C1 segment of cervical spinal cord (tissue), 14 donors: ENCODE results near the gene DLL1.
"Not testable (repeated sequence)": the region's sequence is repeated elsewhere in the genome, so short reads cannot be mapped to it uniquely, and the experiment has no call there.

Experiments used
- DNase-seq, 14 donors: peaks; one replicate each; lab custom pipeline; 2025; lab: John Stamatoyannopoulos, UW

Gene DLL1

DNA sequence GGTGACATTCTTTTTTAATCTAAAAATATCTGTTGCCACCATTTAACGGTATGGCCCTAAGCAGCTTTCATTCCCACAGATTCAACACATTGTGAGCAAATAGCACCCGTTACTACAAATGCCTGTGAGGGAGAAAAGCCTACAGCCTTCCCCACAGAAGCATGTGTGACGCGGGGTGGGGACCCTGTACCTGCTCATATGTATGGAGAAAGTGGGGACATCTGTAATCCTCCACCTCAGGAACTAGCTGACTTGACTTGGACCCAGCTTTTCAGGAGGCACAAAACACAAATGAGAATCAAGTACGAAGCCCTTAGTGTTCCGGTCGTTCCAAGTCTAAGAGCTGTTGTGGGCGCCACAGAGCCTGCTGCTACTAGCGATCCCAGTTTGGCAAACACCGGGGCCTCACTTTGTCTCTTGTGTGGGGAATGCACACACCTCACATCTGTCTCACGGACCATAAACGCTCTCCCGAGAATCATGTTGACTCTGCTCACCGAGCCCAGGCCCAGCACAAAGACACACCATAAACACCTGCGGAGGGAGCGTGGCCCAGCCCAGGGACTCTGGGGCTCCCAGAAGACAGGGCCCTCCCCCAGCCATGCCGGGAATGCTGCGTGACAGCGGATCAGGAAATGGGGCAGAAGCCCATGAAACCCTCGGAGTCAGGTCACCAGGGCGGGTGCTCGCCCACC lies 21.6 kb downstream of the DLL1 start:
- no peak for DNase-seq

DNA sequence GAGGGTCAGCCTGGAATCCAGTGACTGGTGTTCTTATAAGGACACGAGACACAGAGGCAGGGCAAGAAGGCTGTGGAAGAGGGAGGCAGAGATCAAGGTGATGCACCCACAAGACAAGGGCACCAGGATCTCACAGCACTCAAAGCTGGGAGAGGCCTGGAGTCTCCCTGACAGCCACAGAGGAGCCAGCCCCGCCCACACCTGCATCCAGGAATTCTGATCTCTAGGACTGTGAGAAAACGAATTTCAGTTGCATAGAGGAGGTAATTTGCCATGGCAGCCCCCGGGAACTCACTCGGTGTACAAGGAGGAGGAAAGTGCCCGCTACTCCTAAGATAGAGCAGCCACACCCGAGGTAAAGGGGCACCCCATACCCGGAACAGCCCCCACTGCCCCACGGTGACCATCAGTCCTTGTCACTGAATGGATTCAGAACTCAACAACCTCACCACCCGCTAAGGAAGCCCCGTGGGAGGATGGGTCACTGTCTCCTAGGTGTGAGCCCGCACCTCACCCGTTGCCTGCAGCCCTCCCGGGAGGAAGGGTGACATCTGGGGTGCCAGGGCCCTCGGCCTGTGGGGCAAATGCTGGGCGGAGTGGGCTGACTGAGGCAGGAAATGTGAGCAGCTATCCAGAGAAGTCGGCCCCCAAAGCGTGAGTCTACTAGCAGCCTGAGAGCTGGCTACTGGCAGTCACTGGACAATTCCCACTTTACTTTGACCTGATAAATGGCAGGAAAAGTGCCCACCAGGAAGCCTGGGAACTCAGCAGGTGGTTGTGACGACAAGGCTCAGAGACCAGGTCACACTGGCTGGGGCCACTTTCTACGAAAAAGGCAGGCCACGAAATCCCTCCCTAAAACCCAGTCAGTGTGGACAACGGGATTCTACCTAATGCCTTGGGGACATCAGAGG lies 22.4 kb downstream of the DLL1 start:
- DNase-seq, result no peak

DNA sequence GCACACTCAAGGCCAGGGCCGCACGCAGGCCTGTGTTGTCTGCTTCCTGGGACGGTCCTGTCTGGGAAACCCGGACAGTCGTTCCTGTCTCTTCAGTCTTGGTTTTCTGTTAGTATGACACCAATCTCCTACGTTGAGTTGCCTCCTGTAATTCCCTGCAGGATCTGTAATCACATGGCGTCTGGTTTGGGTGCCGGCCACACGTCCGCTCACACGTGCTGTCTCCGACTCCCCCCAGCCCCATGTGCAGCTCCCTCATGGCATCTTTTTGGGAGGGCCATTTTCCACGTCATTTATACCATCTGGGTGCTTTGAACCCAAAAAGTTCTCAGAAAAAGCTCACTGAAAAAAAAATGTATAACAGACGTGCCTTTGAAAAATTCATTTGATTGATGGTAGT lies 23.2 kb downstream of the DLL1 start:
- DNase-seq, result no peak

DNA sequence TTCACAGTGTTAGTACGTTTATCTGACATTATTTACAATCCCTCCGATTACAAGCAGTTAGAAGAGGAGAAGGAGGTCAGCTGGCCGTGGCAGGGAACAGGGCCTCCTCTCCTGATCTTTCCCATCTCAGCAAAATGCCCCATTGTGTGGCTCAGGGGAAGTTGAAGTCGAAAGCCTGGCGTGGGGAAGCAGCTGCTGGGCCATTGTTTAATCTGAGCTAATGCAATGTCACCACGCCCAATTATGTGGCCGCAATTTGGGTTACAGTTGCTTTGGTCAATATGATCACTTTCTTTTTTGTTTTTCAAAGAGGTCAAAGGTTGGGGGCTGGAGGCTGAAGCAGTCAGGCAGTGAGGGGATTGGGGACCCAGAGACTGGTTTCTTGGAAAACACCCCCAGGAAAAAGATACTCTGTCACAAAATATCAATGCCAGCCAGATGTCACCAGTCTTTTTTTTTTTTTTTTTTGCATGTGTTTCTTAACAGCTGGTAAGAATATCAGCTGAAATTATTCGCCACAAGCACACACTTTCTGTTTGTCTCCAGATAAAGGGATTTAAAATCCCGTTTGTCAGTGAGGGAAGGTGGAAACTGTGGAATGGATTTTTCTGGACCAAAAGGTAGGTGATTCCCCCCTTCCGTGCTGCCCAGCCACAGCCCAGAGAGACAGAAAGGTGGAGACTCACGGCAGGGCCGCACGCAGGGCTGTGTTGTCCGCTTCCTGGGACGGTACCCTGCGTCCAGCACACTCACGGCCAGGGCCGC lies 24.6 kb downstream of the DLL1 start:
- DNase-seq, result peak in 9 of 14 donors; percentile 8 to 72 (median 52)

DNA sequence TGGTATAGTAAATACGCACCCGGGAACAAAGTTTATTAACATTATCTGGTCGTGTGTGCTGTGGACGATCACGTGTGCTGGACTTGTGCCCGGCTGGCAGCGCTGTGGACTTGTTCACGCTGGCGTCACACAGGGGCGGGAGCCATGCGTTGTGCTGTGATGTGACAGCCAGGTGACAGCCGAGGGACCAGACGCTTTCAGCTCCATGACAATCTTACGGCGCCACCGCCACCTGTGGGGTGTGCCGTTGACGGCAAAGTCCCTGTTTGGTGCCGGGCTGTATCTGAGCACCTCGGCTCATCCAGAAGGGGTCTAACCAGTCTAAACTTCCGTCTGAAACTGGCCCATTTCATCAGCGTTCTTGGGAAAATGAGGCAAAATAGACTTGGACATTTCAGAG lies 25.2 kb downstream of the DLL1 start:
- DNase-seq, result peak in 12 of 14 donors; percentile 9 to 78 (median 51)

DNA sequence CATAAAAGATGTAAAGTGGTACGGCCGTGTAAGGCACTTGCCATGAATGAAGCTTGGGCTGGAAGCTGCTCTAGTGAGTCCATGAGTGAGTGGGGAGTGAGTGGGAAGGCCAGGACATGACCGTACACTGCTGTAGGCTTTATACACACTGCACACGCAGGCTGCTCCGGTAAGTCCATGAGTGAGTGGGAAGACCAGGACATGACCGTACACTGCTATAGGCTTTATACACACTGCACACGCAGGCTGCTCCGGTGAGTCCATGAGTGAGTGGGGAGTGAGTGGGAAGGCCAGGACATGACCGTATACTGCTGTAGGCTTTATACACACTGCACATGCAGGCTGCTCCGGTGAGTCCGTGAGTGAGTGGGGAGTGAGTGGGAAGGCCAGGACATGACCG lies 26.2 kb downstream of the DLL1 start:
- DNase-seq, result not testable (repeated sequence)

DNA sequence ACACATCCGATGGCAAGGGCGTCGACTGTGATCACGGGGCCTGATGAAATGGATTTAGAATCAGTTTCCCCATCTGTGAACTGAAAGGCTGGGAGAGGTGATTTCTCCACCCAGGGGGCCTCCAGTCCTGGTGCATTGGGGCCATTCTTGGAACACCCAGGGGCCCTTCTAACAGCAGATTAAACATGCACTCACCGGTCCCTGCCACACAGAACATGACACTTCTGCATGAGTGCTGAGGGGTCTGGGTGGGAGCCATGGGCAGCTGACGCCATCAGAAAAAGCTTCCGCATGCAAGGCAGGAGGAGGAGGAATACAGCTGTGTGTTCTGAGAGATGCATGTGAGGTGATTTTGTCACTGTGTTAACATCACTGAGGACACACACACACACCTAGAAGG lies 26.8 kb downstream of the DLL1 start:
- no peak for DNase-seq

DNA sequence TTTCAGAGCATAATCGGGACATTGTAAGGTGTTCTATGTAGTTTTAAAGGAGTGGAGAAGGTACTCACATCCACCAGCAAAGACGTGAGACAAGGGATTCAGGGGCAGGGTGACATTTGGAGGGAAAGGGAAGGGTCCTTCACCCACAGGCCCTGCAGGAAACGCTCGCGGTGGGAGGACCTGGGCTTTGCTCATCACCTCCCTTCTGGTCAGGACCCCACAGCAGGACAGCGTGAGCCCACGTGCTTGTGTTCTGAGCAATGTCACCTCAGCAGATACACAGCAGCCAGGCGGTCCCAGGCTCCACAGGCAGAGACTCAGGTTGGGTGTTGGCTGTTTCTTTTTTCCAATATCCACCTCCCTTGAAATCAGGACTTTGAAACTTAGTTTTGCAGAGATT lies 27.5 kb downstream of the DLL1 start:
- DNase-seq, result no peak

DNA sequence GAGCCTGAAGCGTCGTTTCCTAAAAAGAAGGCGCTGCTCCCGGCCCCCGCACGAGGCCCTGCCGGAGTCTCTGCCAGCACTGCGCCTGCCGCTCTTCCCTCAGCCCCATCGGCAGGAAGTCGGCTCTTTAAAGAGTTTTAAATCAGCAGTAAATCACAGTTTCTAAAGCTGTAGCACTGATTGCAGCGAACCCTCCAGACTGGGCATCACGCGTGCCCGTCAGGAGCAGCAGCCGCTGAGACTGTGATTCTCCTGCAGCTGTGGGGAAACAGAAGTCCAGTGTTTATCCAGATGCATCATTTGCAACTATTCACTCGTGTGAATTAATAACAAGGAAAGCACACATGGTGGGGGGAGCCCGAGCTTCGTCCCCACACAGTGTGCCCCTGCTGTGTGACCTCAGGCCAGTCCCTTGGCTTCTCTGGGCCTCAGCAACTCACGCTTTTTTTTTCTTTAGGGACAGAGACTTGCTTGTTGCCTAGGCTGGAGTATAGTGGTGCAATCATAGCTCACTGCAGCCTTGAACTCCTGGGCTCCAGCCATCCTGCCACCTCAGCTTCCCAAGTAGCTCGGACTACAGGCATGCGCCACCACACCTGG lies 28.3 kb downstream of the DLL1 start:
- peak in 7 of 14 donors; percentile 17 to 64 (median 36) for DNase-seq

DNA sequence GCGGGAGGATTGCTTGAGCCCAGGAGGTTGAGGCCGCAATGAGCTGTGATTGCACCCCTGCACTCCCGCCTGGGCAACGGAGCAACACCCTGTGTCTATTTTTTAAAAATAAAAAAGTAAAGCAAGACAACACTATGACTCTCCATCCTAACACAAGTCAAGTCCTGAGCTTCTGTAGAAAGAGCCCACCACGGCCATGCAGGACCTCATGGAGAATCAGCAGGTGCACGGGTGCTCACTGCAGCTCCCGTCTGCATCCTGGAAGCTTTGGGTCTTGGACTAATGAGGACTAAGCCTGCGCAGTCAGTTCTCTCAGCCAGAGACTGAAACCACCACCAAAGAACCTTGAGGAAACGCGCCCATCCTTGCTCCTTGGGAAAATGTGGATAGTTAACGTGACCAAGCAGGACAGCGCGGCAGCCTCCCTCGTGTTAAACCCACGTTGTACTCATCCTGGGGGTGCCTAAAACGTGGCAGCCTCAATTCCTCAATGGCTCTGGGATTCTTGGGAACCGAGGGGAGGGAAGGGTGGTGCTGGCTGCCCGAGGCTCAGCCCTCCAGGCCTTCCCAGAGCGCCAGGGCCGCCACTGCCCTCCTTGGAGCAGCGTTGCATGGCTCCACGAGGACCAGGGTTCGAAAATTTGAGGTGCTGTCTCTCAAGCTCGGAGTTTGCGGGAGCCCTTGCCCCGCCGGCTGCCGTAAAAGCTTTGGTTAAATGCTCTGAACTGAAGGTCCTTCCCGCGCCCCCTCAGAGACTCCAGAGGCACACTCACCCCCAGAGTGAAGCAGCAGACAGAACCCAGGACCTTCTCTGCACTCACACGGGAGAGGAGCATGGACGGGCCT lies 29.0 kb downstream of the DLL1 start:
- peak in 1 of 14 donors; percentile 57 for DNase-seq

DNA sequence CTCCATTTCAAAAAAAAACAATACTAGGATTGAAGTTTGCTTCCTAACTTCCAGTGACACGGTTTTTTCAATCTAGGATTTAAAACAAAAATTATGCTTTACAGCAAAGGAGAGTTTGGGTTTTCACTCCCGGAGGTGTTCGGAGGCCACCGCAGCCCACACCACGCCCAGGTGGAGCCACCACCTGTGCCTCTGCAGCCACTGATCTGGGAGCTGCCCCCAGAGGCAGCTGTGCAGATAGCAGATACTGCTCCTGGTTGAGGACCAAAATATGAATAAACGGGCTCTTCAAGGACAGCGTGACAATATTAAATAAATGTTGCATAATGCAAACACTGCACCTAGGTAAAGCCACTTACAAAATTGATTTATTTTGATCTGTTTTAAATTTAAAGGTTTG lies 30.2 kb downstream of the DLL1 start:
- DNase-seq, result no peak

DNA sequence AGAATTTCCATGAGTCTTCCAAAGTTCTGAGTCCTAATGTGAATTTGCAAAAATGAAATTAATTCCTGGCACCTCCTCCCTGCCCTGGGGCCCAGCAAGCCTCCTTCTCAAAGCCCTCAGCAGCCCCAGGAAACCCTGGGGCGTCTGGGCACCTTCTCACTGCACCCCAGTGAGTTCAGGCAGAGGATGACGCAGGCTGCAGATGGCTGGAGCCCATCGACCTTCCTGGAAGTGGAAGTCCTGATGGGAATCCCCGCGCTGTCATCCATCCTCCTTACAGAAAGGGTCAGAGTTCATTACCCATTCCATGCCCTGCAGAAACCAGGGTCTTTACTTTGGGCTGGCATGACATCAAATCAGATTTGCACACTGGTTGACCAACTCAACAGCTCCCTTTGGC lies 31.6 kb downstream of the DLL1 start:
- DNase-seq, result no peak

DNA sequence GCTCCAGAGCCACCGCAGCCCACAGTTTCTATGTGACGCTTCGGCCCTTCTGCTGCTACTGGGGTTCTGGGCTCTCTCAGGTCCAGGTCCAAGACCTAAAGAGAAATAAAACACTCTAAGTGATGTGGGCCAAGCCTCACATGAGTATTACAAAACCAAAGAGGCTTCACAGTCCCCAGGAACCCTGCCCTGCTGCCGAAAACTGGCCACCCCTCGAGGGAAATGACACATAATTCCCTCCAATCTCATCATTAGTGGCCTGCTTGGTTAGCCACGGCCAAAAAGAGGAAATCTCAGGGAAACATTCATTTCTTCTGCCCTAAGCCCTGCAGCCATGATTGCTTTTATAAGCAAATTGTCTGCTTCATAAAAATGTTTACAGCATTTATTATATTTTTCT lies 32.5 kb downstream of the DLL1 start:
- no peak for DNase-seq

DNA sequence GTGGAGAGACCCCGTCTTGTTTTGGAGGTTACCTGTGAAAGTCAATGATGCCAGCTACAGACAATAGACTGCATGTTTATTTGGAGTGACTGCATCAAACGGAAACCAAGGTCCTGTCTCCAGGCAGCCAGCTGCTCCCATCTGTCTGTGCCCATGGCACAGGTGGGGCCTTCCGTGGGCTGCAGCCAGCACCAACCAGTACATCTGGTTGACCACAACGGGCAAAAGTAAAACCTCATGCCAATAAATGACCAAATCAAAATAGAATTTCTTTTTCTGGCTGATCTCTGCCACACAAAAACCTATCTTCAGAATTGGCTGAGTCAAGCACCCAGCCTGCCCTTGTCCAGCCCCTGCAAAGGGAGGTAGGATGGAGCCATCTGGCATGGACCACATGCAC lies 33.5 kb downstream of the DLL1 start:
- no peak for DNase-seq

DNA sequence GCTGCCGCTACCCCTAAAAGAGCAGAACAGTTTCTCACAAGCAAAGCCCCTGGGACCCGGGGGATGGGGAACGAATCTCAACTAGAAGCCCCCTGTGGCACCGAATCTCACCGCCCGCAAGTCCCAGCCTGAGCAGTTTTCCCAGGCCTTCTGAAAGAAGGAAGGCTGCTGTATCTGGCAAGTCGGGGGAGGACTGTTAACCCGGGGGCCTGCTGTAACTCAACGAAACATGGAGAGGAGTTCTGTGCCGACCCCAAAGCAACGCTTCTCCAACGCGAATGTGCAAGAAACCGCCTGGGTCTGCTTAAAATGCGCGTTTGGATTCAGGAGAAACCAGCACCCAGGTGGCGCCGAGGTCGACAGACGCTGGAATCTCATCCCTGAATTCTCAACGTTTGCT lies 34.2 kb downstream of the DLL1 start:
- DNase-seq, result no peak

DNA sequence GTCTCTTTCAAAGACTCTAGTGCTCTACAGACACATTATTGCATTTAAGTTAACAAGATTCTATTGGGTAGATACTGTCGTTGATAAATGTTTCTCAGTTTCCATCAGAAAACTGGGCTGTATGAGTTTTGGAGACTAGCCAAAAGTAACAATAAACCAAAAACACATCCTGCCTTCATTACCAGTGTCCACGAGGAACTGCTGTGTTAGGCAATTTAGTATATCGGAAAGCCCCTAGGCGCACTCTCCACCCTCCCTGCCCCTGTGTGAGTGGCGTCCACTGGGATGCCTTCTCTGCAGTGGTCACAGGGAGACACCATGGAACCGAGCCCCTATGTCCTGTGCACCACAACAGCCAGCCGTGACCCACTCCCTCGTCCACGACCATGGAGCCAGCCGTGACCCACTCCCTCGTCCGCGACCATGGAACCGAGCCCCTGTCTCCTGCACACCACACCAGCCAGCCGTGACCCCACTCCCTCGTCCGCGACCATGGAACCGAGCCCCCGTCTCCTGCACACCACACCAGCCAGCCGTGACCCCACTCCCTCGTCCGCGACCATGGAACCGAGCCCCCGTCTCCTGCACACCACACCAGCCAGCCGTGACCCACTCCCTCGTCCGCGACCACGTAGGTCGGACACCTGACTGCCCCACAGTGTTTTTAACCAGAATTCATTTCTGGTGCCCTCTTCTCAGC lies 35.3 kb downstream of the DLL1 start:
- no peak for DNase-seq

DNA sequence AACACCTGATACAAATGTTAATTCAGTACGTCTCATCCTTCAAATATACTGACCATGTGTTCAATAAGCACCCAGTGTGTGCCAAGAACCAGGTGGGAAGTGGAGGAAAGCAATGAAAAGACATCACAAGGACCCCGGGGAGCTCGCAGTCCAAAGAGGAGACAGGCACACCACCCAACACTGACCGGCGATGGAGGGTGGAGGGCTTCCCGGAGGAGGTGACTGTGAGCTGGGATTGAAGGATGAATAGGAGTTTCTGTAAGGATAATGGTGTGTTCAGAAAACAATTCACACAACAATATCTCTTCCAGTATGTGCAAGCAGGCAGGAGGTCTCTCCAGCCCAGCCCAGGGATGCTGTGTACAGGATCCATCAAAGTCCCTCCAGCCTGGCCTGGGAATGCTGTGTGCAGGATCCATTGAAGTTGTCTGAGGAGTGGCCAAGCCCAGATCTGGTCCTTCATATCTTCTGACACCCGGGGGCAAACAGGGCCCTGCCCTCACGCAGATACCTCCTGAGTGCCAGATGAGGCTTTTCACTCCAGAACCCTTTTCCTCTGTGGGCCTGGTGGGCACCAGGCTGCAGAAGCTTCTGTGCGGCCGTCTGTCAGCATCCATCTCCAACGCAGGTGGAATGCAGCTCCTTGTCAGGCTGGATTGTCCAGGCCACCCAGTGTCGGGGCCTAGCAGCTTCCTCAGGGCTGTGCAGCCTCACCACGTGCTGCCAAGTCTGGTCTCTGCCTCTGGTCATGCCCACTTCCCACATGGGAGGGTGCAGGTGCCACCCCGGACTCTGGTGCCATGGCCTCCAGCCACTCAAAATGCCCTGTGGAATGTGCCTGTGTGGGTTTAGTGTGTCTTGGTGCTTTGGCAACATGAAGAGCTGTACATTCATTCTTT lies 36.3 kb downstream of the DLL1 start:
- DNase-seq, result no peak

DNA sequence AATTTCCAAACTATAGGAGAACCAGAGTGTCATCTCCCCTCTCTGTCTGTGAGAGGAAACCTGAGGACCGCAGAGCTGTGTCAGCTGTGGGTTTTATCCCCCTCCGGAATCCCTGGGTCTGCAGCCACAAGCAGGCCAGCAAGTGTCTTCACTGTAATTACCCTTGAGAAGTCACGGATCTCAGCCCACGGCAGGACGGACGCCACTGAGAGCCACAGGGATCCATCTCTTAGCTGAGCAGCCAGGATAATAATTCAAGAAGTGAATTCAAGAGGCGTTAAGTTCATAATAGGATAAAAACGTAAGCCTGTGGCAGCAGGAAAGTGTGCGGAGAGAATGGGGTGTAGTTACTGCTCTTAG lies 37.0 kb downstream of the DLL1 start:
- DNase-seq, result no peak

DNA sequence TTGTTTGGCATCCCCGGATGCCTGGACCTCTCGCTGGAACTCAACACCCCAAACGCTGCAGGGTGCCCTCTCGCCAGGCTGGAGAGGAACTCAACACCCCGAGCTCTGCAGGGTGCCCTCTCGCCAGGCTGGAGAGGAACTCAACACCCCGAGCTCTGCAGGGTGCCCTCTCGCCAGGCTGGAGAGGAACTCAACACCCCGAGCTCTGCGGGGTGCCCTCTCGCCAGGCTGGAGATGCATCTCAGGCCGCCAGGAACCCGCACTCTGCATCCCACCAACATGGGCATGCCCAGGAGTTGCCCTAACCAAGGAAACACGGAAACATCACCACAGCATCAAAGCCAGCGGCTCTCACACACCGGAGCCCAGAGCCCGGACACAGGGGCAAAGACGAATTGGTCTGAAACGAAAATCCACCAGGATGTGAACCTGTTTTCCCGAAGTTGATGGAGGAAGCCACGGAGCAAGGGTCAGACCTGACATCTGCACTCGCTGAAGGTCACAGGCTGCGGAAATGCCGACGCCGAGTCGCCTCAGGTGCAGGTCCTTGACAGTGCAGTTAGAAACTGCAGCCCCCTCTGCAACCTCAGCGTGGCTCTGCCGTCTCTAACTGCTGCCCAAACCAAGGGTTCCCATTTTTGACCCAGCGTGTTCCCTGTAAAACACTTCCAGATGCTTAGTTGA lies 37.5 kb downstream of the DLL1 start:
- DNase-seq, result no peak
